ENCODE data around the gene LRG1. TPM values are rescaled to one million over a fixed set of nuclear protein-coding genes. Genes with fewer than 3 reads are reported as not detected.

The LRG1 gene
- total RNA-seq, 1 donor from 2014 or later = 1.2 TPM

GRCh38 chr19:4493104-4493928 lies 46.5 kb downstream of the LRG1 start:
- H3K4me3 Mint-ChIP-seq = no peak overlapping the region
- no peaks in the 10 kb centered on the region for H3K4me1 Mint-ChIP-seq (ENCODE audit: unreplicated experiment)
- no peak for DNase-seq (ENCODE audit: extremely low spot score, unreplicated experiment)
- no peaks in the 10 kb centered on the region for H3K36me3 Mint-ChIP-seq
- H3K9me3 Mint-ChIP-seq = no peaks in the 10 kb centered on the region
- no peak overlapping the region for H3K27ac Mint-ChIP-seq
- H3K27me3 Mint-ChIP-seq = no peaks in the 10 kb centered on the region
- no peak for TF ChIP-seq CTCF (conservative IDR thresholded peaks at IDR 0.05)

GRCh38 chr19:4492337-4493103 lies 47.3 kb downstream of the LRG1 start:
- H3K27me3 Mint-ChIP-seq = no peaks in the 10 kb centered on the region
- no peaks in the 10 kb centered on the region for H3K9me3 Mint-ChIP-seq
- no peaks in the 10 kb centered on the region for H3K4me1 Mint-ChIP-seq (ENCODE audit: unreplicated experiment)
- H3K36me3 Mint-ChIP-seq = peaks cover 1% of the 10 kb centered on the region
- TF ChIP-seq CTCF (conservative IDR thresholded peaks at IDR 0.05) = no peak
- no peak for DNase-seq (ENCODE audit: extremely low spot score, unreplicated experiment)
- no peak overlapping the region for H3K27ac Mint-ChIP-seq
- no peak overlapping the region for H3K4me3 Mint-ChIP-seq

DNA sequence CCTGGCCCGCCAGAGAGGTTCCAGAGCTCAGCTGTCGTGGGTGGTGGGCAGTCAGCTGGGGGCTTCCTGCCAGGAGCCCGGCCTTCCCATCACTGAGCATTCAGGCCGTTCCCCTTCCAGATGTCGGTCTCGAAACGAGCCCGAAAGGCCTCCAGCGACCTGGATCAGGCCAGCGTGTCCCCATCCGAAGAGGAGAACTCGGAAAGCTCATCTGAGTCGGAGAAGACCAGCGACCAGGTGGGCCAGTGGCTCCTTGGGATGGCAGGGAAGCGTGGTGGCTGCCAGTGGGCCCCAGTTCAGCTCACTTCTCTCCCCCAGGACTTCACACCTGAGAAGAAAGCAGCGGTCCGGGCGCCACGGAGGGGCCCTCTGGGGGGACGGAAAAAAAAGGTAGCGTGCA lies 48.4 kb downstream of the LRG1 start:
- Mint-ChIP-seq H3K27ac (no peak overlapping the region), H3K27me3 (no peaks in the 10 kb centered on the region), H3K4me1 (ENCODE audit: unreplicated experiment) (no peaks in the 10 kb centered on the region), H3K36me3 (peaks cover 3% of the 10 kb centered on the region), H3K4me3 (no peak overlapping the region), H3K9me3 (no peaks in the 10 kb centered on the region)
- DNase-seq (ENCODE audit: extremely low spot score, unreplicated experiment) = no peak
- no peak for TF ChIP-seq CTCF (conservative IDR thresholded peaks at IDR 0.05)

GRCh38 chr19:4488496-4488895 lies 51.3 kb downstream of the LRG1 start:
- no peak overlapping the region for H3K4me3 Mint-ChIP-seq
- no peak for TF ChIP-seq CTCF (conservative IDR thresholded peaks at IDR 0.05)
- H3K27ac Mint-ChIP-seq = no peak overlapping the region
- no peaks in the 10 kb centered on the region for H3K4me1 Mint-ChIP-seq (ENCODE audit: unreplicated experiment)
- peaks cover 12% of the 10 kb centered on the region for H3K36me3 Mint-ChIP-seq
- no peaks in the 10 kb centered on the region for H3K9me3 Mint-ChIP-seq
- no peak for DNase-seq (ENCODE audit: extremely low spot score, unreplicated experiment)
- H3K27me3 Mint-ChIP-seq = no peaks in the 10 kb centered on the region

GRCh38 chr19:4487572-4487971 lies 52.3 kb downstream of the LRG1 start:
- H3K4me3 Mint-ChIP-seq = no peak overlapping the region
- H3K4me1 Mint-ChIP-seq (ENCODE audit: unreplicated experiment) = no peaks in the 10 kb centered on the region
- no peak for DNase-seq (ENCODE audit: extremely low spot score, unreplicated experiment)

More at GRCh38 chr19:4487572-4487971, 52.3 kb downstream of the LRG1 start:
- no peak overlapping the region for H3K27ac Mint-ChIP-seq
- no peaks in the 10 kb centered on the region for H3K27me3 Mint-ChIP-seq
- peaks cover 14% of the 10 kb centered on the region for H3K36me3 Mint-ChIP-seq
- H3K9me3 Mint-ChIP-seq = no peaks in the 10 kb centered on the region
- TF ChIP-seq CTCF (conservative IDR thresholded peaks at IDR 0.05) = no peak

Other genes starting within 250 kb of the LRG1 start
- gene TMIGD2, start 237.6 kb downstream of the LRG1 start, total RNA-seq (ENCODE audit: low replicate concordance) = not detected in 2 replicates
- 4.8 and 26.3 TPM in 2 replicates for gene FSD1, start 235.4 kb downstream of the LRG1 start, total RNA-seq (ENCODE audit: low replicate concordance)
- 42.5 and 96.9 TPM in 2 replicates for gene STAP2, start 201.2 kb downstream of the LRG1 start, total RNA-seq (ENCODE audit: low replicate concordance)
- gene MPND, start 196.5 kb downstream of the LRG1 start, total RNA-seq (ENCODE audit: low replicate concordance) = 43.5 and 43.6 TPM in 2 replicates
- 74.4 and 87.2 TPM in 2 replicates for gene SH3GL1, start 139.5 kb downstream of the LRG1 start, total RNA-seq (ENCODE audit: low replicate concordance)
- gene CHAF1A, start 137.4 kb downstream of the LRG1 start, total RNA-seq (ENCODE audit: low replicate concordance) = 25.7 and 46.3 TPM in 2 replicates
- 60.8 and 81.5 TPM in 2 replicates for gene UBXN6, start 82.2 kb downstream of the LRG1 start, total RNA-seq (ENCODE audit: low replicate concordance)
- 45.0 and 77.9 TPM in 2 replicates for gene HDGFL2, start 67.7 kb downstream of the LRG1 start, total RNA-seq (ENCODE audit: low replicate concordance)
- gene PLIN4, start 21.6 kb downstream of the LRG1 start, total RNA-seq (ENCODE audit: low replicate concordance) = 0.48 TPM in 2 replicates
- 1.2 and 4.3 TPM in 2 replicates for gene PLIN5, start 4.8 kb downstream of the LRG1 start, total RNA-seq (ENCODE audit: low replicate concordance)
- gene SEMA6B, start 19.6 kb upstream of the LRG1 start, total RNA-seq (ENCODE audit: low replicate concordance) = 1.7 and 9.5 TPM in 2 replicates
- 4.3 and 8.9 TPM in 2 replicates for gene TNFAIP8L1, start 99.5 kb upstream of the LRG1 start, total RNA-seq (ENCODE audit: low replicate concordance)
- gene MYDGF, start 130.3 kb upstream of the LRG1 start, total RNA-seq (ENCODE audit: low replicate concordance) = 57.5 and 63.7 TPM in 2 replicates
- 42.9 and 47.8 TPM in 2 replicates for gene DPP9, start 183.8 kb upstream of the LRG1 start, total RNA-seq (ENCODE audit: low replicate concordance)

All from type B pancreatic cell (in vitro differentiated cells).